Mesendoderm (in vitro differentiated cells): ENCODE results near the gene ZNRF1.

Experiments
- DNase-seq: peaks from one replicate; pipeline ENCODE4 v3.0.0; 2013
- H2AK5ac ChIP-seq: 2 replicates; pipeline ENCODE4 v1.6.1; 2013; ENCODE audit warnings: low read length, inconsistent platforms
- H2BK120ac ChIP-seq: 2 replicates; pipeline ENCODE4 v1.6.1; 2013; ENCODE audit warnings: low read depth, mild to moderate bottlenecking, low read length, moderate library complexity, mixed read lengths
- H2BK15ac ChIP-seq: replicated peaks from 2 replicates; pipeline ENCODE4 v1.6.1; 2013; ENCODE audit warnings: low read depth, mild to moderate bottlenecking, moderate library complexity
- H2BK5ac ChIP-seq: 2 replicates; pipeline ENCODE4 v1.6.1; 2013; ENCODE audit warnings: low read length, inconsistent platforms
- H3K18ac ChIP-seq: 2 replicates; pipeline ENCODE4 v1.6.1; 2013; ENCODE audit warnings: mild to moderate bottlenecking, low read length, mixed read lengths
- H3K23ac ChIP-seq: one replicate; pipeline ENCODE4 v1.6.1; 2013; ENCODE audit warnings: low read length
- H3K27ac ChIP-seq: 2 replicates; pipeline ENCODE4 v1.5.1; 2013; ENCODE audit warnings: low read depth, mild to moderate bottlenecking, inconsistent platforms, low read length, moderate library complexity
- H3K27me3 ChIP-seq: 2 replicates; pipeline ENCODE4 v1.6.1; 2013; ENCODE audit warnings: low read length, control low read depth, mild to moderate bottlenecking, inconsistent platforms; ENCODE audit not compliant: insufficient read depth, poor library complexity
- H3K36me3 ChIP-seq: 2 replicates; pipeline ENCODE4 v1.6.1; 2013; ENCODE audit warnings: low read length, inconsistent platforms; ENCODE audit not compliant: control insufficient read depth, insufficient read depth
- H3K4ac ChIP-seq: one replicate; pipeline ENCODE4 v1.6.1; 2013; ENCODE audit warnings: low read depth, mild to moderate bottlenecking, low read length, moderate library complexity
- H3K4me1 ChIP-seq: 2 replicates; pipeline ENCODE4 v1.6.1; 2013; ENCODE audit warnings: low read depth, low read length, inconsistent platforms; ENCODE audit not compliant: control insufficient read depth
- H3K4me2 ChIP-seq: 2 replicates; pipeline ENCODE4 v1.6.1; 2013; ENCODE audit warnings: low read length
- H3K4me3 ChIP-seq: 2 replicates; pipeline ENCODE4 v1.5.1; 2013; ENCODE audit warnings: mild to moderate bottlenecking, low read length
- H3K56ac ChIP-seq: one replicate; pipeline ENCODE4 v1.6.1; 2013; ENCODE audit warnings: low read length
- H3K79me1 ChIP-seq: 2 replicates; pipeline ENCODE4 v1.6.1; 2013; ENCODE audit warnings: low read length, inconsistent platforms
- H3K79me2 ChIP-seq: 2 replicates; pipeline ENCODE4 v1.6.1; 2013; ENCODE audit warnings: mild to moderate bottlenecking, low read length; ENCODE audit not compliant: control insufficient read depth, insufficient read depth
- H3K9ac ChIP-seq: 2 replicates; pipeline ENCODE4 v1.6.1; 2013; ENCODE audit warnings: low read length, inconsistent platforms
- H4K5ac ChIP-seq: one replicate; pipeline ENCODE4 v1.6.1; 2013; ENCODE audit warnings: low read length
- H4K8ac ChIP-seq: one replicate; pipeline ENCODE4 v1.6.1; 2013; ENCODE audit warnings: low read depth, mild to moderate bottlenecking, control low read depth, low read length, moderate library complexity
- WGBS: extraction: QIAGEN DNeasy Blood & Tissue Kit; methylation state at CpG from one replicate; pipeline ENCODE4 v1.1.7; 2013; ENCODE audit warnings: low lambda C conversion rate, missing lambda C conversion rate; ENCODE audit not compliant: insufficient coverage; ENCODE audit errors: extremely low coverage; 5-methylcytosine and 5-hydroxymethylcytosine counted together

The ZNRF1 gene

GRCh38 chr16:75038036-75038858, 39.4 kb downstream of the ZNRF1 start:
- Histone ChIP-seq H2BK5ac (no peak overlapping the region), H4K8ac (no peak overlapping the region), H3K27ac (no peak overlapping the region), H3K56ac (no peak overlapping the region), H3K36me3 (no peaks in the 10 kb centered on the region), H2BK15ac (no peak overlapping the region), H3K9ac (no peak overlapping the region), H4K5ac (no peak overlapping the region), H3K4ac (no peak overlapping the region), H2AK5ac (no peak overlapping the region), H3K79me1 (peaks cover 19% of the 10 kb centered on the region), H3K23ac (no peak overlapping the region), H3K4me3 (no peak overlapping the region), H3K27me3 (no peaks in the 10 kb centered on the region), H3K4me2 (no peak overlapping the region), H2BK120ac (no peak overlapping the region), H3K4me1 (no peaks in the 10 kb centered on the region), H3K79me2 (peaks cover 22% of the 10 kb centered on the region), H3K18ac (no peak overlapping the region)
- DNase-seq: no peak
- no CpG with 5 or more reads among the region's 3 CpGs for WGBS

- no peak overlapping the region for H2BK5ac ChIP-seq
- H3K18ac ChIP-seq: no peak overlapping the region
- H3K4ac ChIP-seq: no peak overlapping the region
- no peak for DNase-seq
- H2BK15ac ChIP-seq: no peak overlapping the region
- H3K27me3 ChIP-seq: no peaks in the 10 kb centered on the region
- no peak overlapping the region for H3K56ac ChIP-seq
- H3K79me2 ChIP-seq: peaks cover 30% of the 10 kb centered on the region
- no peak overlapping the region for H3K4me2 ChIP-seq
- peaks cover 20% of the 10 kb centered on the region for H3K79me1 ChIP-seq
- no CpG with 5 or more reads among the region's 6 CpGs for WGBS
- H4K5ac ChIP-seq: no peak overlapping the region
- H3K36me3 ChIP-seq: no peaks in the 10 kb centered on the region
- no peaks in the 10 kb centered on the region for H3K4me1 ChIP-seq
- H3K9ac ChIP-seq: no peak overlapping the region
- H3K27ac ChIP-seq: no peak overlapping the region
- no peak overlapping the region for H2AK5ac ChIP-seq
- no peak overlapping the region for H3K23ac ChIP-seq
- no peak overlapping the region for H2BK120ac ChIP-seq
- no peak overlapping the region for H4K8ac ChIP-seq
- no peak overlapping the region for H3K4me3 ChIP-seq
Observed at GRCh38 chr16:75039941-75040340, 41.1 kb downstream of the ZNRF1 start.

- H3K27ac ChIP-seq: no peak overlapping the region
- no peak overlapping the region for H3K23ac ChIP-seq
- H3K27me3 ChIP-seq: no peaks in the 10 kb centered on the region
- no peaks in the 10 kb centered on the region for H3K4me1 ChIP-seq
- no peak overlapping the region for H3K4me2 ChIP-seq
- H2AK5ac ChIP-seq: no peak overlapping the region
- peaks cover 32% of the 10 kb centered on the region for H3K79me2 ChIP-seq
- H2BK120ac ChIP-seq: no peak overlapping the region
- no peak overlapping the region for H3K18ac ChIP-seq
- no peak overlapping the region for H4K5ac ChIP-seq
- no CpG with 5 or more reads among the region's 8 CpGs for WGBS
- no peaks in the 10 kb centered on the region for H3K36me3 ChIP-seq
- H3K56ac ChIP-seq: no peak overlapping the region
- H4K8ac ChIP-seq: no peak overlapping the region
- no peak overlapping the region for H3K9ac ChIP-seq
- H2BK5ac ChIP-seq: no peak overlapping the region
- DNase-seq: no peak
- no peak overlapping the region for H3K4me3 ChIP-seq
- no peak overlapping the region for H2BK15ac ChIP-seq
- H3K79me1 ChIP-seq: peaks cover 18% of the 10 kb centered on the region
- H3K4ac ChIP-seq: no peak overlapping the region
Observed at GRCh38 chr16:75042426-75043174, 43.8 kb downstream of the ZNRF1 start.

- H2BK15ac ChIP-seq: no peak overlapping the region
- H3K4me3 ChIP-seq: no peak overlapping the region
- H3K27me3 ChIP-seq: no peaks in the 10 kb centered on the region
- peaks cover 33% of the 10 kb centered on the region for H3K79me2 ChIP-seq
- WGBS: no CpG with 5 or more reads among the region's 2 CpGs
- no peak overlapping the region for H2AK5ac ChIP-seq
- H3K79me1 ChIP-seq: peaks cover 19% of the 10 kb centered on the region
- H2BK120ac ChIP-seq: no peak overlapping the region
- H3K4ac ChIP-seq: no peak overlapping the region
- H2BK5ac ChIP-seq: no peak overlapping the region
- no peak overlapping the region for H3K27ac ChIP-seq
- no peak overlapping the region for H4K8ac ChIP-seq
- no peak overlapping the region for H3K4me2 ChIP-seq
- no peaks in the 10 kb centered on the region for H3K4me1 ChIP-seq
- no peak overlapping the region for H3K23ac ChIP-seq
- H3K18ac ChIP-seq: no peak overlapping the region
- H4K5ac ChIP-seq: no peak overlapping the region
- H3K36me3 ChIP-seq: no peaks in the 10 kb centered on the region
- DNase-seq: no peak
- H3K56ac ChIP-seq: no peak overlapping the region
- H3K9ac ChIP-seq: no peak overlapping the region
Observed at GRCh38 chr16:75043175-75043895, 44.5 kb downstream of the ZNRF1 start.

GRCh38 chr16:75044800-75045361, 46.1 kb downstream of the ZNRF1 start:
- Histone ChIP-seq H3K79me2 (peaks cover 38% of the 10 kb centered on the region), H3K79me1 (peaks cover 24% of the 10 kb centered on the region), H4K5ac (no peak overlapping the region), H3K56ac (no peak overlapping the region), H3K36me3 (no peaks in the 10 kb centered on the region), H3K4me1 (no peaks in the 10 kb centered on the region), H3K4ac (no peak overlapping the region), H2BK5ac (no peak overlapping the region), H3K4me2 (no peak overlapping the region), H3K18ac (no peak overlapping the region), H3K27ac (no peak overlapping the region), H2BK120ac (no peak overlapping the region), H2BK15ac (no peak overlapping the region), H2AK5ac (no peak overlapping the region), H3K27me3 (no peaks in the 10 kb centered on the region), H3K9ac (no peak overlapping the region), H3K23ac (no peak overlapping the region), H3K4me3 (no peak overlapping the region), H4K8ac (no peak overlapping the region)
- WGBS: no CpG with 5 or more reads among the region's 3 CpGs
- no peak for DNase-seq
